ENCODE measurements around the gene CD81. TPM values are rescaled to one million over a fixed set of nuclear protein-coding genes. Genes with fewer than 3 reads are reported as not detected.

Gene CD81
- total RNA-seq, 1 donor = 195 TPM

DNA sequence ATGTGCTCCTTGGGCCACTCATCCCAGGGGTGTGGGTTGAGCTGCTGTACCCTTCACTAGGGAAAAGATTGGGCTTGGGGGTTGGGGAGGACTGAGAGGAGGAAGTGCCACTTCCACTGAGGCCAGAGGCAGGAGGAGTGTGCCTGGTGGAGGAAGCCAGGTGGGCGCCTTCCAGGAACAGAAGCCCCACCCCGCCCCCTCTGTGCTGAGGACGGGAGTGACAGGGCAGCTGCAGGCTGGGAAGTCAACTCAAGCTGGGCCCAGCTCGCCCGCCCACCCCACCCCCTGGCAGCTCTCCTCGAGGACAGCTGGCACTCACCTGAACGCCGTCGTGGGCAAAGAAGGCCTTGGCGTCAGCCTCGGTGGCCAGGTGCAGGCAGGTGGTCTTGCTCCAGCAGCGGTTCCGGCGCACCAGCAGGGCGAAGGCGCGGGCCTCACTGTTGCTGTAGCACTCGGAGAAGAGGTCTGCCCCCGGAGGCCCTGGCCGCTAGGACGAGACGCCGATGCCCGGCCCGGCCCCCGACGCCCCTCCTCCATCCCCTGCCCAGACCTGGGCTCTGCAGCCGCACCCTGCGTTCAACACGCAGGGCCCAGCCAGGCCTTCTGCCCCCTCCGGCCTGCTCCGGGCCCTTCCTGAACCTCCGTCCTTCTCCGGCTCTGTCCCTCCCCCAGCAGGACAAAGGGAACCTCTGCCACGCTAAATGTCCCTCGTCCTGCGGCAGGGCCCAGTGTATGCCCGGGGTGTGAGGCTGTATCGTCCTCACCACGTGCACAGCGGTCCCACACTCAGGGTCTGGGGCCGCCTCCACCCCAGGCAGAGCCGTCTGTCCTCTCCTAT, 36.9 kb downstream of the CD81 start:
- no peak overlapping the region for H3K4me2 ChIP-seq (ENCODE audit: insufficient read depth, low read length)
- H3K27me3 ChIP-seq (ENCODE audit: insufficient read depth, low read length) = no peaks in the 10 kb centered on the region
- no peak overlapping the region for H3K27ac ChIP-seq (ENCODE audit: low read depth, low read length)
- no peaks in the 10 kb centered on the region for H3K4me1 ChIP-seq (ENCODE audit: insufficient read depth, low read length)
- no peak overlapping the region for H3K4me3 ChIP-seq (ENCODE audit: insufficient read depth, low read length)
- no peaks in the 10 kb centered on the region for H3K79me2 ChIP-seq (ENCODE audit: insufficient read depth, low read length)
- TF ChIP-seq, protein P1, sequence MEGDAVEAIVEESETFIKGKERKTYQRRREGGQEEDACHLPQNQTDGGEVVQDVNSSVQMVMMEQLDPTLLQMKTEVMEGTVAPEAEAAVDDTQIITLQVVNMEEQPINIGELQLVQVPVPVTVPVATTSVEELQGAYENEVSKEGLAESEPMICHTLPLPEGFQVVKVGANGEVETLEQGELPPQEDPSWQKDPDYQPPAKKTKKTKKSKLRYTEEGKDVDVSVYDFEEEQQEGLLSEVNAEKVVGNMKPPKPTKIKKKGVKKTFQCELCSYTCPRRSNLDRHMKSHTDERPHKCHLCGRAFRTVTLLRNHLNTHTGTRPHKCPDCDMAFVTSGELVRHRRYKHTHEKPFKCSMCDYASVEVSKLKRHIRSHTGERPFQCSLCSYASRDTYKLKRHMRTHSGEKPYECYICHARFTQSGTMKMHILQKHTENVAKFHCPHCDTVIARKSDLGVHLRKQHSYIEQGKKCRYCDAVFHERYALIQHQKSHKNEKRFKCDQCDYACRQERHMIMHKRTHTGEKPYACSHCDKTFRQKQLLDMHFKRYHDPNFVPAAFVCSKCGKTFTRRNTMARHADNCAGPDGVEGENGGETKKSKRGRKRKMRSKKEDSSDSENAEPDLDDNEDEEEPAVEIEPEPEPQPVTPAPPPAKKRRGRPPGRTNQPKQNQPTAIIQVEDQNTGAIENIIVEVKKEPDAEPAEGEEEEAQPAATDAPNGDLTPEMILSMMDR (IDR thresholded peaks at IDR 0.05; ENCODE audit: extremely low read depth, low read depth, low read length) = no peak
- no peak for DNase-seq (ENCODE audit: insufficient read length, low spot score, missing footprints)
- H2AFZ ChIP-seq (ENCODE audit: low read length) = no peak overlapping the region
- H4K20me1 ChIP-seq (ENCODE audit: insufficient read depth, low read length) = no peaks in the 10 kb centered on the region
- H3K9me3 ChIP-seq (ENCODE audit: low read depth, low read length) = no peaks in the 10 kb centered on the region
- no peaks in the 10 kb centered on the region for H3K36me3 ChIP-seq (ENCODE audit: insufficient read depth, low read length)

DNA sequence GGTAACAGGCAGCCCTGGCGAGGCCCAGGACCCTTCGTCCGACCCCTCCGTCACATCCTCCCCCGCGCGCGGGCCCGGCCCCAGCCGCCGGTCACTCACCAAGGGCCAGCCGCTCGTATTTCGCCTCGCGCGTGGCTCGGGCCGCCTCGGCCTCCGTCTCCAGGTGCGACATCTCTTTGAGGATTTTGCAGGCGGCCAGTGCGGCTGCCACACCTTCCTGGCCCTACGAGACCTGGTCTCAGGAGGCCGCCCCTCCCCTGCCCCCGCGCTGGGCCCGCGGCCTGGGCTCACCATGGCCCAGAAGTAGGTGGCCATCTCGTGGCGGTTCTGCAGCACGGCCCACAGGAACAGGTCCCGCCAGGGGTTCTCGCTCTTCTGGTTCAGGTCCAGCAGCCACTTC, 37.5 kb downstream of the CD81 start:
- DNase-seq (ENCODE audit: insufficient read length, low spot score, missing footprints) = no peak
- Histone ChIP-seq H4K20me1 (ENCODE audit: insufficient read depth, low read length) (no peaks in the 10 kb centered on the region), H3K27ac (ENCODE audit: low read depth, low read length) (no peak overlapping the region), H3K79me2 (ENCODE audit: insufficient read depth, low read length) (no peaks in the 10 kb centered on the region), H3K4me3 (ENCODE audit: insufficient read depth, low read length) (no peak overlapping the region), H3K36me3 (ENCODE audit: insufficient read depth, low read length) (no peaks in the 10 kb centered on the region), H3K9me3 (ENCODE audit: low read depth, low read length) (no peaks in the 10 kb centered on the region), H3K4me2 (ENCODE audit: insufficient read depth, low read length) (no peak overlapping the region), H3K27me3 (ENCODE audit: insufficient read depth, low read length) (no peaks in the 10 kb centered on the region), H2AFZ (ENCODE audit: low read length) (no peak overlapping the region), H3K4me1 (ENCODE audit: insufficient read depth, low read length) (no peaks in the 10 kb centered on the region)
- TF ChIP-seq, protein P1 (IDR thresholded peaks at IDR 0.05; ENCODE audit: extremely low read depth, low read depth, low read length) = no peak

DNA sequence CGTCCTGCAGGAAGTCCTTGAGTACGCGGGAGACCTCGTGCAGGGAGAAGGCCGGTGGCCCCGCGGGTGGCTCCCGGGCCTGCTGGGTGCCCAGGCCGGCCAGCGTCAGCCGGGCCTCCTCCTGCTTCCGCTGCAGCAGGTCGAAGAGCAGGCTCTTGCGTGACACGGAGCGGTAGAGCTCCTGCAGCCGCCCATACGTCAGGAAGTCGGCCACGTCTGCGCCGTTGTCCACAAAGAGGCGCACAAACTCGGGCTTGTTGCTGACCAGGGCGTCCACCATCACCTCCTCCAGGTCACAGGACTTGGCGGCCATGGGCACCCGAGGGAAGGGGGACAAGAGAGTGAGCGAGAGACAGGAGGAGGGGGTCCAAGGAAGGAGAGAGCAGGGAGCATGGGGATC, 38.1 kb downstream of the CD81 start:
- DNase-seq (ENCODE audit: insufficient read length, low spot score, missing footprints) = no peak
- H3K4me1 ChIP-seq (ENCODE audit: insufficient read depth, low read length) = no peaks in the 10 kb centered on the region
- no peaks in the 10 kb centered on the region for H3K36me3 ChIP-seq (ENCODE audit: insufficient read depth, low read length)
- H3K4me2 ChIP-seq (ENCODE audit: insufficient read depth, low read length) = no peak overlapping the region
- no peaks in the 10 kb centered on the region for H3K27me3 ChIP-seq (ENCODE audit: insufficient read depth, low read length)
- H3K4me3 ChIP-seq (ENCODE audit: insufficient read depth, low read length) = no peak overlapping the region
- no peaks in the 10 kb centered on the region for H4K20me1 ChIP-seq (ENCODE audit: insufficient read depth, low read length)
- no peak overlapping the region for H2AFZ ChIP-seq (ENCODE audit: low read length)
- no peaks in the 10 kb centered on the region for H3K9me3 ChIP-seq (ENCODE audit: low read depth, low read length)
- H3K79me2 ChIP-seq (ENCODE audit: insufficient read depth, low read length) = no peaks in the 10 kb centered on the region
- H3K27ac ChIP-seq (ENCODE audit: low read depth, low read length) = no peak overlapping the region
- TF ChIP-seq, protein P1 (IDR thresholded peaks at IDR 0.05; ENCODE audit: extremely low read depth, low read depth, low read length) = no peak

DNA sequence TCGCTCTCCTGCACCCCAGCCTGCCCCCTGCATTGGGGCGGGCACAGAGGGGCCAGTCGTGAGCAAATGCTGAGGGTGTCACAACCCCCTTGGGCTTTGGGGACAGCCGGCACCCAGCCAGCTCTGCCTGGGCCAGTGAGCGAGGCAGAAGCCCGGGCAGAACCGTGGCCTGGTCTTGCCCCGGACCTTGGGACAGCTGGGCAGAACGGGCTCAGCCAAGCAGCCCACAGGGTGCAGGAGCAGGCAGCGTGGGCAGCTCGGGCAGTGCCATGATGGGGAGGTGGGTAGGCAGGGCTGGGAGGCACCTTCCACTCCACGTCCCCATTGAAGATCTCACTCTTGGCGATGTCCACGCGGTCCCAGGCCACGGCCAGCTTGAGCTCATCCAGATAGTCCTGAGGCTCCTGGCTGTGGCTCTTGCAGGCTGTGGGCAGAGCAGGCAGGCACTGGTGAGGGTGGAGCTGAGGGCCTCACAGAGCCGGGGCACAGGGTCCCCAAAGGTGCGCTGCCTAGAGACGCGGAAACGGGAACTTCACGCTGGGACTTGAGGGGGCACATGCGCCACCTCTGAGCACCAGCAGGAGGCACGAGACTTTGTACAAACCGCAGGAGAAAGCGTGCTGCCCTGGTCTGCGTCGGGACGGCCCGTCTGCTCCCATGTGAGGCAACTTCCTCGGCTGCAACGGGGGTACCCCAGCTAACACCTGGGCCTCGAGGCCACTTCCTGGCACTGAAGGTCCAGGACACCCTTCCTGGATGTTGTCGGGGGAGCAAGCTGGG, 38.7 kb downstream of the CD81 start:
- H3K36me3 ChIP-seq (ENCODE audit: insufficient read depth, low read length) = no peaks in the 10 kb centered on the region
- H3K79me2 ChIP-seq (ENCODE audit: insufficient read depth, low read length) = no peaks in the 10 kb centered on the region
- H3K4me3 ChIP-seq (ENCODE audit: insufficient read depth, low read length) = no peak overlapping the region
- TF ChIP-seq, protein P1 (IDR thresholded peaks at IDR 0.05; ENCODE audit: extremely low read depth, low read depth, low read length) = no peak
- no peaks in the 10 kb centered on the region for H3K9me3 ChIP-seq (ENCODE audit: low read depth, low read length)
- no peak overlapping the region for H2AFZ ChIP-seq (ENCODE audit: low read length)
- no peaks in the 10 kb centered on the region for H4K20me1 ChIP-seq (ENCODE audit: insufficient read depth, low read length)
- no peak overlapping the region for H3K4me2 ChIP-seq (ENCODE audit: insufficient read depth, low read length)
- no peak overlapping the region for H3K27ac ChIP-seq (ENCODE audit: low read depth, low read length)
- DNase-seq (ENCODE audit: insufficient read length, low spot score, missing footprints) = no peak
- H3K4me1 ChIP-seq (ENCODE audit: insufficient read depth, low read length) = no peaks in the 10 kb centered on the region
- H3K27me3 ChIP-seq (ENCODE audit: insufficient read depth, low read length) = no peaks in the 10 kb centered on the region
